ENCODE measurements around the gene B4GALT5.
"Not testable (repeated sequence)": the region's sequence is repeated elsewhere in the genome, so short reads cannot be mapped to it uniquely, and the experiment has no call there.

The B4GALT5 gene

GRCh38 chr20:49656304-49656703 is 57.4 kb downstream of the B4GALT5 start:
- DNase-seq: no peak

- no peak for DNase-seq
These were observed 59.7 kb downstream of the B4GALT5 start for GRCh38 chr20:49653925-49654434.

- DNase-seq: no peak
These were observed 64.0 kb downstream of the B4GALT5 start for GRCh38 chr20:49649672-49650071.

GRCh38 chr20:49647550-49647949 is 66.1 kb downstream of the B4GALT5 start:
- DNase-seq: no peak

- DNase-seq: no peak
These were observed 67.2 kb downstream of the B4GALT5 start for GRCh38 chr20:49646528-49646927.

- DNase-seq: no peak
These were observed 67.6 kb downstream of the B4GALT5 start for GRCh38 chr20:49646126-49646525.

- no peak for DNase-seq
These were observed 68.6 kb downstream of the B4GALT5 start for GRCh38 chr20:49644980-49645565.

GRCh38 chr20:49642816-49643215 is 70.9 kb downstream of the B4GALT5 start:
- DNase-seq: no peak

- no peak for DNase-seq
These were observed 71.7 kb downstream of the B4GALT5 start for GRCh38 chr20:49641683-49642656.

- no peak for DNase-seq
These were observed 76.5 kb downstream of the B4GALT5 start for GRCh38 chr20:49637046-49637637.

GRCh38 chr20:49636447-49636846 is 77.2 kb downstream of the B4GALT5 start:
- no peak for DNase-seq

GRCh38 chr20:49635866-49636265 is 77.8 kb downstream of the B4GALT5 start:
- DNase-seq: no peak

- DNase-seq: no peak
These were observed 78.5 kb downstream of the B4GALT5 start for GRCh38 chr20:49635166-49635565.

GRCh38 chr20:49634116-49634515 is 79.6 kb downstream of the B4GALT5 start:
- DNase-seq: no peak

- DNase-seq: no peak
These were observed 80.0 kb downstream of the B4GALT5 start for GRCh38 chr20:49633643-49634042.

GRCh38 chr20:49633023-49633422 is 80.7 kb downstream of the B4GALT5 start:
- no peak for DNase-seq

- no peak for DNase-seq
These were observed 81.7 kb downstream of the B4GALT5 start for GRCh38 chr20:49631856-49632418.

GRCh38 chr20:49631061-49631716 is 82.5 kb downstream of the B4GALT5 start:
- DNase-seq: no peak

GRCh38 chr20:49630396-49630951 is 83.2 kb downstream of the B4GALT5 start:
- no peak for DNase-seq

GRCh38 chr20:49629606-49630005 is 84.1 kb downstream of the B4GALT5 start:
- DNase-seq: no peak

- DNase-seq: not testable (repeated sequence)
These were observed 85.4 kb downstream of the B4GALT5 start for GRCh38 chr20:49628280-49628679.

- no peak for DNase-seq
These were observed 86.3 kb downstream of the B4GALT5 start for GRCh38 chr20:49627329-49627761.

Data from kidney glomerular epithelial cell (primary cell).